Activated CD4-positive, alpha-beta T cell treated with anti-CD3 and anti-CD28 coated beads, Interleukin-2, amount 10 ng/mL, durations not matched to agents 24 days and 14 days (primary cell): ENCODE data around the gene BRI3. TPM values are rescaled to one million over a fixed set of nuclear protein-coding genes. Genes with fewer than 3 reads are reported as not detected.

ENCODE experiments used
- DNase-seq: peaks from one replicate; pipeline ENCODE4 v3.0.0; 2022
- H3K27ac Mint-ChIP-seq: one replicate; pipeline ENCODE4 v1.8.0; 2022; ENCODE audit warnings: mild to moderate bottlenecking, mixed read lengths
- H3K27me3 Mint-ChIP-seq: one replicate; pipeline ENCODE4 v1.8.0; 2022; ENCODE audit warnings: mixed read lengths
- H3K36me3 Mint-ChIP-seq: one replicate; pipeline ENCODE4 v1.8.0; 2022; ENCODE audit warnings: low read depth, mild to moderate bottlenecking, mixed read lengths
- H3K4me1 Mint-ChIP-seq: one replicate; pipeline ENCODE4 v1.8.0; 2021; ENCODE audit warnings: mixed read lengths
- H3K4me3 Mint-ChIP-seq: one replicate; pipeline ENCODE4 v1.8.0; 2022; ENCODE audit warnings: mild to moderate bottlenecking, moderate library complexity, mixed read lengths
- H3K9me3 Mint-ChIP-seq: one replicate; pipeline ENCODE4 v1.8.0; 2021; ENCODE audit warnings: mixed read lengths
- intact Hi-C: fragments of 100-400 bp; cut with micrococcal nuclease; formaldehyde crosslinking; loops from one replicate; pipeline ENCODE4 v1.15.1; 2023
- total RNA-seq: library from RNA; stranded (reverse); gene quantifications from 2 replicates; pipeline ENCODE4 v1.2.3, GENCODE V29; 2022

The BRI3 gene
- 66.8 and 70.3 TPM in 2 replicates for total RNA-seq

DNA sequence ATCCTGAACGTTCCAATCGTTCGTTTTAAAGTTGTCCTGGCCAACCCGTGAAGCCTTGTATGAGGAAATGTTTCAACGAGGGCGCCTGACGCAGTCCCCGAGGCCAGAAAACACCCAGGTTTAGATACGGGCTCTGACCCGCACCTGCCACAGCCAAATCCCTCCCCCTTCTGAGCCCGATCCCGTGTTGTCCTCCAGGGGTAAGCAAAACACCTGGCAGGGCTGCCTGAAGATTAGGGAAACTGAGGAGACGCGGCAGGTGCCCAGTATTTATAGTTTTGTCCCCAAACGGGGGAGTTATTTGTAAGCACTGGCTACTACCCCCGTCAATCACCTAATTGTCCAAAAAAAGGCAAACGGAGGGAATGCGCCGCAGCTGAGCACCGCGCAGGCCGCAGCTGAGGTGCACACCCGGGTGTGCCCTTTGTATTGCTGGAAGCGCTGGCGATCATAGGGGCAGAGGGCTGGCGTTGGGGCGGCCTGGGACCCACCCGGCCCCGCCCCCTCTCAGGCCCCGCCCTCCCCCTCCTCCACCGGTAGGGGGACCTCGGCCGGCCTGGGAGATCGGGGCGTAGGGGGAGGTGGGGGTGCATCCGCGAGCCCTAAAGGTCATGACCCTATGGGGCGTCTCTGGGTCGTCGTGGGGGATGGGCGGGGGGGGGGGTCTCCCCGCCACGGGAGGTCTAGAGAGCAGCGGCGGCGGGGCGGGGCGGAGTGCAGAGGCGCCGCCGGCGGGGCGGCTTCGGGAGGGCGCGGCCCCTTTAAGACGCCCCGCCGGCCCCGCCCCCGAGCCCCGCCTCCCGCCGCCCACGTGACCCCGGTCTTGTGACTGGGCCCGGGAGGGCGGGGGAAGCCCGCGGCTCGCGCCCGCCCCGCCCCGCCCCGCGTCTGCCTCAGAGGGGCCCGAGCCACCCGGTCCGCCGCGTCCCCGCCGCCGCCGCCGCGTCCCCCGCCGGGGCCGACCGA is at the start of gene BRI3:
Gene BRI3, plus strand, starts transcription at position 896 of the 966 bp plus-strand sequence. CDS start 110 bp downstream, outside the sequence.
- Mint-ChIP-seq H3K4me3 (peak within 1 kb of the TSS; percentile 87), H3K4me1 (peaks cover 19% of the 10 kb centered on the region), H3K9me3 (no peaks in the 10 kb centered on the region), H3K27me3 (no peaks in the 10 kb centered on the region), H3K36me3 (peaks cover 8% of the 10 kb centered on the region), H3K27ac (peak within 1 kb of the TSS; percentile 83)
- intact Hi-C loops = loop anchor here (1.0 to 10.0 kb wide), 5 partner anchors 30 to 596 kb away; partner anchors contain the start of genes ASNS, BAIAP2L1 and TRRAP
- peak; percentile 94 for DNase-seq

- Mint-ChIP-seq H3K9me3 (no peaks in the 10 kb centered on the region), H3K27me3 (no peaks in the 10 kb centered on the region), H3K4me1 (no peaks in the 10 kb centered on the region), H3K4me3 (no peak overlapping the region), H3K27ac (no peak overlapping the region), H3K36me3 (peaks cover 26% of the 10 kb centered on the region)
- no peak for DNase-seq
- intact Hi-C loops = no loop called here
These were observed 49.3 kb upstream of the BRI3 start for GRCh38 chr7:98232263-98232585.

DNA sequence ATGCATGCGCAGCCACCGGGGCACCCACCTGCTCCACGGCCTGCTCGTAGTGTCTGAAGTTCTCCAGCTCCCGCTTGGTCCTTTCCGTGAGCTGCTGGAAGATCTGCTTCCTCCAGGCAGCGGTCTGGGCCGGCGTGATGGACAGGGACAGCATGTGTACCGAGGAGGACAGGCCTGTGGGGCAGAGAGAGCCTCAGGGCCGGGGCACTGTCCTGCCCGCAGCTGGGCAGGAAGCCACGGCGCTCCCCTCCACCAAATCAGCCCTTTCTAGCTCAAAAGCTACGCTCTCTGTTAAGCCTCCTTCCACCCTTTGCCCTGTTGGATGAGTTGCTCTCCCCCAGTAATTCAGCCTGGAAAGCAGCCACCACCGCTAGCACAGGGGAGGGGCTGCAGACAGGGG is 48.7 kb upstream of the BRI3 start:
- Mint-ChIP-seq H3K4me3 (no peak overlapping the region), H3K27ac (no peak overlapping the region), H3K4me1 (no peaks in the 10 kb centered on the region)

DNA sequence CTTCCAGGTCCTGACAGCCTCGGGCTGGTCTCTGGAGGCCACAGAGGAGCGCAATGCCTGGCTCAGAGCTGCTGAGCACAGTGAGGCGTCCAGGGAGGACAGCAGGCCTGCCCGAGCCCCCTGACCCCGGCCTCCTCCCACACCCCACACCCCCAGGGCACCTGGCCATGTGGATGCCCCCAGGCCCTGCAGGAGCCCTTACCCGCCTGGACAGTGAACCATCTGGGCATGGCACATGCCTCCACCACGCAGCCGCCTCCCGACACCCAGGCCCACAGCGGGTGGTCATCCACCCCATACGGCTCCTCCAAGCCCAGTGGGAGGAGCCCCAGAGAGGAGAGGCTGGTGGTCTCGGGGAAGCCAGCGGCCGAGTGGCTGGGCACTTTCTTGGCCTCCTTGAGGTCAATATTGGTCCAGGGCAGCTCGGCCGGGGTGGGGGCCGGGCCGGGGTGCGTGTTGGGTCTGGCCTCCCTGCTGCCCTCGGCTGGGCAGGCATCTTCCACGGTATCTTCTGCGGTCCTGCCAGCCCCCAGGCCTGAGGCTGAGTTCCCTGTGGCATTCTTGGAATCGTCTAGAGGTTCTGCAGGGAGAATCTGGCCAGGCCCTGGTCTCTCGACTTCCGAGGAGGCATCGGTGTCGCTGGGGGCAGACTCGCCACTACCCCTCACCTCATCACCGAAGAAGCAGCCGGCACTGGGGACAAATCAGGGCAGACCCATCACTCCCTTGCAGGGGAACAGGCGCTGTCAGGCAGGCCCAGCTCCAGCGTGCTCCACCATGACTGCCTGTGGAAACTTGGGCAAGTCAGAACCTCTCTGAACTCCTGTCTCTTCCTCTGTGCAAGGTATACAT is 48.0 kb upstream of the BRI3 start:
- Mint-ChIP-seq H3K9me3 (no peaks in the 10 kb centered on the region), H3K27me3 (no peaks in the 10 kb centered on the region), H3K4me1 (no peaks in the 10 kb centered on the region), H3K36me3 (peaks cover 24% of the 10 kb centered on the region), H3K27ac (no peak overlapping the region), H3K4me3 (no peak overlapping the region)
- intact Hi-C loops = no loop called here
- DNase-seq = no peak

More for the DNA sequence above, 48.7 kb upstream of the BRI3 start:
- Mint-ChIP-seq H3K36me3 (peaks cover 24% of the 10 kb centered on the region), H3K9me3 (no peaks in the 10 kb centered on the region), H3K27me3 (no peaks in the 10 kb centered on the region)
- intact Hi-C loops = no loop called here
- no peak for DNase-seq

DNA sequence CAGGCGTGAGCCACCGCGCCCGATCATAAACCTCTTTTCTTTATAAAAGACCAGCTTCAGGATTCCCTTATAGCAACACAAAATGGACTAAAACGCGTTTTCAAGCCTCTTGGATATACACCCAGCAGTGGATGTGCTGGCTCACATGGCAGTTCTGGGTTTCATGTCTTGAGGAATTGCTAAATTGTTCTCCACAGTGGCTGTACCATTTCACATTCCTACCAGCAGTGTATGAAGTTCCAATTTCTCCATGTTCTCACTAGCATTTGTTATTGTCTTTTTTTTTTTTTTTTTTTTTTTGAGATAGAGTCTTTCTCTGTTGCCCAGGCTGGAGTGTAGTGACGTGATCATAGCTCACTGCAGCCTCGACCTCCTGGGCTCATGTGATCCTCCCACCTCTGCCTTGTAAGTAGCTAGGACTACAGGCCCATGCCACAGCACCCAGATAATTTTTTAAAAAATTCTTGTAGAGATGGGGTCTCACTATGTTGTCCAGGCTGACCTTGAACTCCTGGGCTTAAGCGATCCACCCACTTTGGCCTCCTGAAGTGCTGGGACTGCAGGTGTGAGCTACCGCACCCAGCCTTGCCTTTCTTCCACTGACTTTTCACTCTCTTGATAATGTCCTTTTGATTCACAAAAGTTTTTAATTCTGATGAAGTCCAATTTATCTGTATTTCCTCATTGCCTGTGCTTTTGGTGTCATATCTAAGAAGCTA is 46.9 kb upstream of the BRI3 start:
- H3K9me3 Mint-ChIP-seq = no peaks in the 10 kb centered on the region
- H3K4me1 Mint-ChIP-seq = no peaks in the 10 kb centered on the region
- H3K27ac Mint-ChIP-seq = no peak overlapping the region
- no peak overlapping the region for H3K4me3 Mint-ChIP-seq
- H3K27me3 Mint-ChIP-seq = no peaks in the 10 kb centered on the region
- intact Hi-C loops = no loop called here
- H3K36me3 Mint-ChIP-seq = peaks cover 31% of the 10 kb centered on the region
- no peak for DNase-seq

DNA sequence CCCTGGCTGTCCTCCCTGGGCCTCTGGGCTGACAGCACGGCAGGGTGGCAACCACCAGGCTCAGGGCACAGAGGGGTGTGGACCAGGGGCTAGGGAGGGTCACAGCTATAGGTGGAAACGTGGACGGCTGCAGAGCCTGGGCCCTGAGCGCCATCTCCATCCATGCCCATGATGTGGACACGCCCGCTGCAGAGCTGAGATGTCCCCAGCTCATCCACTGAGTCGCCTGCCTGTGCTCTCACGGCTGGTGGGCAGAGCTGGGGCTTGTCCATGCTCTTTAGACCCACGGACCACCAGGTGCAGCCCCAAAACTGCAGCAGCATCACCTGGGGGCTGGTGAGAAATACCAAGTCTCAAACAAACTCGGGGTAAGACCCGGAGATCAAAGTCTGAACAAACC is 45.6 kb upstream of the BRI3 start:
- H3K36me3 Mint-ChIP-seq = peaks cover 29% of the 10 kb centered on the region
- H3K4me1 Mint-ChIP-seq = no peaks in the 10 kb centered on the region
- no peaks in the 10 kb centered on the region for H3K27me3 Mint-ChIP-seq
- DNase-seq = no peak
- no peaks in the 10 kb centered on the region for H3K9me3 Mint-ChIP-seq
- H3K4me3 Mint-ChIP-seq = no peak overlapping the region
- no peak overlapping the region for H3K27ac Mint-ChIP-seq
- intact Hi-C loops = no loop called here

- intact Hi-C loops = no loop called here
These were observed 44.9 kb upstream of the BRI3 start for GRCh38 chr7:98236355-98237185.

GRCh38 chr7:98238076-98238475 is 43.4 kb upstream of the BRI3 start:
- no peak for DNase-seq
- H3K27ac Mint-ChIP-seq = no peak overlapping the region
- no peak overlapping the region for H3K4me3 Mint-ChIP-seq
- peaks cover 40% of the 10 kb centered on the region for H3K36me3 Mint-ChIP-seq
- H3K9me3 Mint-ChIP-seq = no peaks in the 10 kb centered on the region
- intact Hi-C loops = no loop called here
- no peaks in the 10 kb centered on the region for H3K27me3 Mint-ChIP-seq
- H3K4me1 Mint-ChIP-seq = no peaks in the 10 kb centered on the region

More at GRCh38 chr7:98236355-98237185, 44.9 kb upstream of the BRI3 start:
- no peak for DNase-seq
- Mint-ChIP-seq H3K36me3 (peaks cover 36% of the 10 kb centered on the region), H3K27ac (no peak overlapping the region), H3K27me3 (no peaks in the 10 kb centered on the region), H3K4me3 (no peak overlapping the region), H3K4me1 (no peaks in the 10 kb centered on the region), H3K9me3 (no peaks in the 10 kb centered on the region)

DNA sequence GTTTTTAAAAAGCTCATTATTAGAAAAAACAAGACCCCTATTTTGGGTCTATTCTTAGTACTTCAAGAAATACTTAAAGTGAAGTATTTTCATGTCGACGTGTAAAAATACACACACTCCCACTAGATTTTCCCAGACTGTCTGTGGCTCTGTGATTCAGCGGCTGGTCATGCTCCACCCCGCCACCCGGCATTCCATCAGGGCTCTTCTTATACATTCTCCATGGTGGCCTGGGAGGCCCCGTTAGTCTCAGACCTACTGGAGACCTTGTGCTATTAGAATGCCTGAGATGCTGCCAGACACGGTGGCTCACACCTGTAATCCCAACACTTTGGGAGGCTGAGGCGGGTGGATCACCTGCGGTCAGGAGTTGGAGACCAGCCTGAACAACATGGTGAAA is 42.5 kb upstream of the BRI3 start:
- H3K36me3 Mint-ChIP-seq = peaks cover 40% of the 10 kb centered on the region
- intact Hi-C loops = no loop called here

GRCh38 chr7:98240961-98241673 is 40.4 kb upstream of the BRI3 start:
- DNase-seq = peak; percentile 74
- H3K4me3 Mint-ChIP-seq = no peak overlapping the region
- no peaks in the 10 kb centered on the region for H3K4me1 Mint-ChIP-seq
- H3K36me3 Mint-ChIP-seq = peaks cover 39% of the 10 kb centered on the region
- no peaks in the 10 kb centered on the region for H3K9me3 Mint-ChIP-seq
- intact Hi-C loops = no loop called here
- H3K27ac Mint-ChIP-seq = peak overlapping the region; percentile 4
- no peaks in the 10 kb centered on the region for H3K27me3 Mint-ChIP-seq

More for the DNA sequence above, 42.5 kb upstream of the BRI3 start:
- DNase-seq = no peak
- no peaks in the 10 kb centered on the region for H3K9me3 Mint-ChIP-seq
- H3K27me3 Mint-ChIP-seq = no peaks in the 10 kb centered on the region
- no peak overlapping the region for H3K4me3 Mint-ChIP-seq
- no peak overlapping the region for H3K27ac Mint-ChIP-seq
- H3K4me1 Mint-ChIP-seq = no peaks in the 10 kb centered on the region

DNA sequence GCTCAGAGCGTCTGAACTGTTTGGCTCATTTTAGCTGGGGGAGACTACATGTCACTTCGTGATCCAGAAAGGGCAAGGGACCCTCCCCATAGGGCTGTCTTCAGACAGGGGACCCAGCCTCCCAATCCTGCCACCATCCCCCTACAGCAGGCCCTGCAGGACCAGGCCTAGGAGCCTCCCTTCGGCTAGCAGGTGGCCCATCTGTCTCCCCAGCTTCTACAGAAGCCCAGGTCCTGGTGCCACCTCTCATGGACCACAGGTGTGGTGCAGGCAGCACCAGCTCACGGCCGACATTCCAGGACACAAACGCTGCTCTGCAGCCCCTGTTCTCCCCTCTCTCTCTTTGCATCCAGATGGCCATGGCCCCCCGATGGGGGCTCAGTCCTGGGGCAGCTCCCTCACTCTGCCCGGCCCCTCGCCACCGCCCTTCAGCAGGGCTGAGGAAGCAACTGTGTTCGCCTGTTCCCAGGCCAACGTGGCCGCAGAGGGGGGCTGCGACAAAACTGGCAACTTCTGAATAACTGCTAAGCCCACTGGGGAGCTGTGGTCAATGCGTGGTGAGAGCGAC is 39.7 kb upstream of the BRI3 start:
- no peaks in the 10 kb centered on the region for H3K9me3 Mint-ChIP-seq
- no peak for DNase-seq
- H3K4me1 Mint-ChIP-seq = no peaks in the 10 kb centered on the region
- H3K27me3 Mint-ChIP-seq = no peaks in the 10 kb centered on the region
- H3K27ac Mint-ChIP-seq = no peak overlapping the region
- H3K4me3 Mint-ChIP-seq = no peak overlapping the region
- intact Hi-C loops = no loop called here
- peaks cover 38% of the 10 kb centered on the region for H3K36me3 Mint-ChIP-seq

DNA sequence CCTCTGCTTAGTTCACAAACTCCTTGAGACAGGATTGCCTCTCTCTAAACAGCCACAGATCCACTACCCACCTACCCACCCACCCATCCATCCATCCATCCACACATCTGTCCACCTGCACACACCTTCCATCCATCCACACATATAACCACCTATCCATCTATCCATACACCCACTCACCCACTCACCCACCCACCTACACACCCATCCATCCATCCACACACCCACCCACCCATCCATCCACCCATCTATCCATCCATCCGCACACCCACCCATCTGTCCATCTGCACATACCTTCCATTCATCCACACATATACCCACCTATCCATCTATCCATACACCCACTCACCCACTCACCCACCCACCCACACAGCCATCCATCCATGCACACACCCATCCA is 39.1 kb upstream of the BRI3 start:
- no peak overlapping the region for H3K4me3 Mint-ChIP-seq
- H3K36me3 Mint-ChIP-seq = peaks cover 38% of the 10 kb centered on the region
- no peak overlapping the region for H3K27ac Mint-ChIP-seq
- intact Hi-C loops = no loop called here
- no peaks in the 10 kb centered on the region for H3K4me1 Mint-ChIP-seq
- no peaks in the 10 kb centered on the region for H3K9me3 Mint-ChIP-seq
- H3K27me3 Mint-ChIP-seq = no peaks in the 10 kb centered on the region
- no peak for DNase-seq
